ENCODE measurements around the gene ARMH3. TPM values are rescaled to one million over a fixed set of nuclear protein-coding genes. Genes with fewer than 3 reads are reported as not detected.
"Not testable (repeated sequence)": the region's sequence is repeated elsewhere in the genome, so short reads cannot be mapped to it uniquely, and the experiment has no call there.

The ARMH3 gene
- total and polyA plus RNA-seq, 8 donors = 7.5 to 15.8 (median 10.7) TPM

- no peaks in the 10 kb centered on the region for H3K9me3 ChIP-seq
These were observed 9.9 kb downstream of the ARMH3 start for GRCh38 chr10:102046095-102046494.

GRCh38 chr10:102045292-102045691 is 10.7 kb downstream of the ARMH3 start:
- no peak for TF ChIP-seq CTCF (IDR thresholded peaks at IDR 0.05)
- FAIRE-seq (no peak), ATAC-seq (no peak), DNase-seq (no peak)
- no peak overlapping the region for H3K4me3 ChIP-seq
- intact Hi-C loops (cut with DNase I) = no loop called here
- WGBS, 2 donors = 80 to 82% methylated on average over 3 of the region's 3 CpGs
- no peaks in the 10 kb centered on the region for H3K27me3 ChIP-seq
- H3K4me1 ChIP-seq = no peaks in the 10 kb centered on the region
- no peaks in the 10 kb centered on the region for H3K36me3 ChIP-seq
- H3K9me3 ChIP-seq = no peaks in the 10 kb centered on the region
- no peak overlapping the region for H3K27ac ChIP-seq

More at GRCh38 chr10:102046095-102046494, 9.9 kb downstream of the ARMH3 start:
- no peaks in the 10 kb centered on the region for H3K36me3 ChIP-seq
- no peak overlapping the region for H3K27ac ChIP-seq
- intact Hi-C loops (cut with DNase I) = no loop called here
- no peak for TF ChIP-seq CTCF (IDR thresholded peaks at IDR 0.05)
- no peak for DNase-seq
- WGBS, 2 donors = 94 to 97% methylated on average over 2 of the region's 2 CpGs
- no peak for ATAC-seq
- H3K4me3 ChIP-seq = no peak overlapping the region
- H3K27me3 ChIP-seq = no peaks in the 10 kb centered on the region
- FAIRE-seq = no peak
- no peaks in the 10 kb centered on the region for H3K4me1 ChIP-seq

GRCh38 chr10:102040305-102041050 is 15.5 kb downstream of the ARMH3 start:
- Histone ChIP-seq H3K27ac (no peak overlapping the region), H3K9me3 (no peaks in the 10 kb centered on the region), H3K27me3 (no peaks in the 10 kb centered on the region), H3K4me3 (no peak overlapping the region), H3K4me1 (no peaks in the 10 kb centered on the region), H3K36me3 (peaks cover 0 to 18% (median 0%) of the 10 kb centered on the region in 3 donors)
- no peak for TF ChIP-seq CTCF (IDR thresholded peaks at IDR 0.05)
- FAIRE-seq (no peak), DNase-seq (no peak), ATAC-seq (no peak)
- intact Hi-C loops (cut with DNase I) = no loop called here
- 56 to 58% methylated on average over 7 of the region's 7 CpGs for WGBS, 2 donors

- H3K9me3 ChIP-seq = no peaks in the 10 kb centered on the region
- ATAC-seq (no peak), FAIRE-seq (no peak), DNase-seq (no peak)
- intact Hi-C loops (cut with DNase I) = no loop called here
- no peaks in the 10 kb centered on the region for H3K4me1 ChIP-seq
- TF ChIP-seq CTCF (IDR thresholded peaks at IDR 0.05) = no peak
- H3K27ac ChIP-seq = no peak overlapping the region
- H3K4me3 ChIP-seq = no peak overlapping the region
- no peaks in the 10 kb centered on the region for H3K27me3 ChIP-seq
- H3K36me3 ChIP-seq = peaks cover 0 to 18% (median 0%) of the 10 kb centered on the region in 3 donors
These were observed 17.6 kb downstream of the ARMH3 start for GRCh38 chr10:102038410-102038809.

GRCh38 chr10:102035807-102036206 is 20.2 kb downstream of the ARMH3 start:
- intact Hi-C loops (cut with DNase I); ATAC-seq; H3K27me3 ChIP-seq; H3K4me3 ChIP-seq; H3K4me1 ChIP-seq; H3K27ac ChIP-seq; FAIRE-seq; H3K9me3 ChIP-seq: not testable (repeated sequence)
- DNase-seq = peak in 1 of 6 donors; percentile 67
- peaks cover 0 to 28% (median 3%) of the 10 kb centered on the region in 3 donors for H3K36me3 ChIP-seq
- 96 to 97% methylated on average over 26 to 33 of the region's 33 CpGs for WGBS, 2 donors
